ENCODE data around the gene FAM114A2. TPM values are rescaled to one million over a fixed set of nuclear protein-coding genes. Genes with fewer than 3 reads are reported as not detected.

Gene FAM114A2
- total and polyA plus RNA-seq, 4 donors, result 5.4 to 18.3 (median 11.6) TPM

DNA sequence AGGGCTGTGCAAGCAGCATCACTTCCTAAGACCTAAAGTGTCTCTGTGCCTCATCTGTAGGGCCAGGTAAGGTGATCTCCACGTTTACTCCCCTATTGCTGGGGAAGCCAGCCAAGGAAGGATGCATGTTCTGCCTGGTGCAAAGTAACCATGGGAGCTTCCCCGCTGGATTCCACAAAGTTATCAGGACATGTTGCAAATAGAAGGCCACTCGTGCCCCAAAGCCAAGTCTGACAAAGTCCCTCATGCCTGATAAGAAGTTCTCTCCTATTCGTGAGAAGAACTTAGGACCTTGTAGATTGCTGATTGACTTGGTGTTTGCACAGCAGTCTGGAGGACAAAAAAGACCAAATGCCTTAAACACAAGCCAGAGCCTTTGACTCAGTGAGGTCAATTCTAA lies 81.5 kb downstream of the FAM114A2 start:
- TF ChIP-seq YY1 (IDR thresholded peaks at IDR 0.05) (no peak), RXRA (IDR thresholded peaks at IDR 0.05) (no peak), FOXA2 (IDR thresholded peaks at IDR 0.05) (no peak), ATF3 (IDR thresholded peaks at IDR 0.05) (no peak), NR2F2 (IDR thresholded peaks at IDR 0.05) (no peak), ZBTB33 (IDR thresholded peaks at IDR 0.05) (no peak), HNF4A (conservative IDR thresholded peaks at IDR 0.05) (no peak), HNF4G (IDR thresholded peaks at IDR 0.05) (no peak), SP1 (IDR thresholded peaks at IDR 0.05) (no peak), REST (IDR thresholded peaks at IDR 0.05) (no peak), RAD21 (IDR thresholded peaks at IDR 0.05) (no peak), GABPA (IDR thresholded peaks at IDR 0.05 in 1 of 2, conservative IDR thresholded peaks at IDR 0.05 in 1 of 2) (no peak), JUND (IDR thresholded peaks at IDR 0.05) (no peak), FOXA1 (IDR thresholded peaks at IDR 0.05) (no peak), EGR1 (IDR thresholded peaks at IDR 0.05; ENCODE audit: low read depth in 2 of 2) (no peak)
- TF ChIP-seq, protein P1, sequence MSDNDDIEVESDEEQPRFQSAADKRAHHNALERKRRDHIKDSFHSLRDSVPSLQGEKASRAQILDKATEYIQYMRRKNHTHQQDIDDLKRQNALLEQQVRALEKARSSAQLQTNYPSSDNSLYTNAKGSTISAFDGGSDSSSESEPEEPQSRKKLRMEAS (IDR thresholded peaks at IDR 0.05), result no peak
- TF ChIP-seq, protein P2, sequence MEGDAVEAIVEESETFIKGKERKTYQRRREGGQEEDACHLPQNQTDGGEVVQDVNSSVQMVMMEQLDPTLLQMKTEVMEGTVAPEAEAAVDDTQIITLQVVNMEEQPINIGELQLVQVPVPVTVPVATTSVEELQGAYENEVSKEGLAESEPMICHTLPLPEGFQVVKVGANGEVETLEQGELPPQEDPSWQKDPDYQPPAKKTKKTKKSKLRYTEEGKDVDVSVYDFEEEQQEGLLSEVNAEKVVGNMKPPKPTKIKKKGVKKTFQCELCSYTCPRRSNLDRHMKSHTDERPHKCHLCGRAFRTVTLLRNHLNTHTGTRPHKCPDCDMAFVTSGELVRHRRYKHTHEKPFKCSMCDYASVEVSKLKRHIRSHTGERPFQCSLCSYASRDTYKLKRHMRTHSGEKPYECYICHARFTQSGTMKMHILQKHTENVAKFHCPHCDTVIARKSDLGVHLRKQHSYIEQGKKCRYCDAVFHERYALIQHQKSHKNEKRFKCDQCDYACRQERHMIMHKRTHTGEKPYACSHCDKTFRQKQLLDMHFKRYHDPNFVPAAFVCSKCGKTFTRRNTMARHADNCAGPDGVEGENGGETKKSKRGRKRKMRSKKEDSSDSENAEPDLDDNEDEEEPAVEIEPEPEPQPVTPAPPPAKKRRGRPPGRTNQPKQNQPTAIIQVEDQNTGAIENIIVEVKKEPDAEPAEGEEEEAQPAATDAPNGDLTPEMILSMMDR (IDR thresholded peaks at IDR 0.05; ENCODE audit: low read depth, low read length, missing input control), result no peak
- no peaks in the 10 kb centered on the region for H3K27me3 ChIP-seq (ENCODE audit: control insufficient read depth in 4 of 4, insufficient read depth in 4 of 4, low read length in 3 of 4)
- DNase-seq (ENCODE audit: low spot score), result no peak
- H3K4me3 ChIP-seq (ENCODE audit: low read depth in 1 of 3, low read length in 3 of 3), result no peak overlapping the region
- no peaks in the 10 kb centered on the region for H3K36me3 ChIP-seq (ENCODE audit: control insufficient read depth in 4 of 4, insufficient read depth in 3 of 4, low read depth in 1 of 4, low read length in 3 of 4)
- no peaks in the 10 kb centered on the region for H3K9me3 ChIP-seq (ENCODE audit: control insufficient read depth in 4 of 4, low read length in 3 of 4)
- WGBS, result 58% methylated on average over 4 of the region's 4 CpGs
- no peaks in the 10 kb centered on the region for H3K4me1 ChIP-seq (ENCODE audit: control insufficient read depth in 4 of 4, insufficient read depth in 4 of 4, low read length in 3 of 4)
- H3K9ac ChIP-seq (ENCODE audit: low read depth in 1 of 2, low read length in 2 of 2), result no peak overlapping the region
- H3K27ac ChIP-seq (ENCODE audit: low read depth in 1 of 2, low read length in 2 of 2), result no peak overlapping the region

- no peaks in the 10 kb centered on the region for H3K36me3 ChIP-seq (ENCODE audit: control insufficient read depth in 4 of 4, insufficient read depth in 3 of 4, low read depth in 1 of 4, low read length in 3 of 4)
- no peaks in the 10 kb centered on the region for H3K9me3 ChIP-seq (ENCODE audit: control insufficient read depth in 4 of 4, low read length in 3 of 4)
- H3K4me1 ChIP-seq (ENCODE audit: control insufficient read depth in 4 of 4, insufficient read depth in 4 of 4, low read length in 3 of 4), result no peaks in the 10 kb centered on the region
- TF ChIP-seq FOXA1 (IDR thresholded peaks at IDR 0.05) (no peak), NR2F2 (IDR thresholded peaks at IDR 0.05) (no peak), RXRA (IDR thresholded peaks at IDR 0.05) (no peak), HNF4A (conservative IDR thresholded peaks at IDR 0.05) (no peak), RAD21 (IDR thresholded peaks at IDR 0.05) (no peak), YY1 (IDR thresholded peaks at IDR 0.05) (no peak), ATF3 (IDR thresholded peaks at IDR 0.05) (no peak), REST (IDR thresholded peaks at IDR 0.05) (no peak), TAF1 (conservative IDR thresholded peaks at IDR 0.05) (no peak), EGR1 (IDR thresholded peaks at IDR 0.05; ENCODE audit: low read depth in 2 of 2) (no peak), JUND (IDR thresholded peaks at IDR 0.05) (no peak), SP1 (IDR thresholded peaks at IDR 0.05) (no peak), FOXA2 (IDR thresholded peaks at IDR 0.05) (no peak)
- no peaks in the 10 kb centered on the region for H3K27me3 ChIP-seq (ENCODE audit: control insufficient read depth in 4 of 4, insufficient read depth in 4 of 4, low read length in 3 of 4)
- DNase-seq (ENCODE audit: low spot score), result no peak
- H3K27ac ChIP-seq (ENCODE audit: low read depth in 1 of 2, low read length in 2 of 2), result no peak overlapping the region
- H3K9ac ChIP-seq (ENCODE audit: low read depth in 1 of 2, low read length in 2 of 2), result no peak overlapping the region
- no peak overlapping the region for H3K4me3 ChIP-seq (ENCODE audit: low read depth in 1 of 3, low read length in 3 of 3)
- WGBS, result 76% methylated on average over 3 of the region's 3 CpGs
Measured at GRCh38 chr5:153953411-153953810, 85.3 kb downstream of the FAM114A2 start.

Measured in liver (tissue), 9 donors.